Left ventricle myocardium superior (tissue), 1 donor: ENCODE data around the gene GPT2. TPM values are rescaled to one million over a fixed set of nuclear protein-coding genes. Genes with fewer than 3 reads are reported as not detected.
"Not testable (repeated sequence)": the region's sequence is repeated elsewhere in the genome, so short reads cannot be mapped to it uniquely, and the experiment has no call there.

Experiments
- ATAC-seq: fragments of 200-7000 bp; cut with Tn5 transposase; one replicate; pipeline ENCODE4 v1.9.1; 2020; ENCODE audit warnings: mild to moderate bottlenecking, moderate library complexity
- DNase-seq: peaks from one replicate; pipeline ENCODE4 v3.0.0-alpha.2; 2020
- intact Hi-C: fragments of 100-400 bp; cut with micrococcal nuclease; formaldehyde crosslinking; loops from one replicate; pipeline ENCODE4 v1.11.0; 2022
- total RNA-seq: library from RNA; stranded (reverse); fragmentation: NEBNext Ultra II Directional; extraction: Animal tissue kit (Norgen Biotek cat#: 25700); gene quantifications from one replicate; pipeline ENCODE4 v1.2.1, GENCODE V29; 2021
- donor health status: DM: no; HTN: yes; CAD: no; lungs with severe emphysema.

The GPT2 gene
- total RNA-seq, 1 donor from 2014 or later, result 27.9 TPM

- DNase-seq (no peak), ATAC-seq (no peak)
- intact Hi-C loops, result no loop called here
Measured at GRCh38 chr16:46914556-46915201, 30.5 kb downstream of the GPT2 start.

- no peak for DNase-seq
- ATAC-seq, result no peak
- intact Hi-C loops, result no loop called here
Measured at GRCh38 chr16:46915483-46916025, 31.4 kb downstream of the GPT2 start.

- no peak for ATAC-seq
- intact Hi-C loops, result no loop called here
- DNase-seq, result no peak
Measured at GRCh38 chr16:46916980-46917379, 32.8 kb downstream of the GPT2 start.

GRCh38 chr16:46918400-46918799 is 34.2 kb downstream of the GPT2 start:
- intact Hi-C loops, result no loop called here
- ATAC-seq (no peak), DNase-seq (no peak)

GRCh38 chr16:46918905-46919792 is 35.0 kb downstream of the GPT2 start:
- ATAC-seq (no peak), DNase-seq (no peak)
- intact Hi-C loops, result no loop called here

- DNase-seq, result no peak
- intact Hi-C loops, result no loop called here
- no peak for ATAC-seq
Measured at GRCh38 chr16:46920402-46921068, 36.4 kb downstream of the GPT2 start.

GRCh38 chr16:46922239-46922638 is 38.1 kb downstream of the GPT2 start:
- intact Hi-C loops, result no loop called here
- ATAC-seq (no peak), DNase-seq (no peak)

GRCh38 chr16:46923513-46924295 is 39.5 kb downstream of the GPT2 start:
- intact Hi-C loops, result no loop called here
- DNase-seq, result no peak
- peak; percentile 49 for ATAC-seq

GRCh38 chr16:46924402-46924801 is 40.2 kb downstream of the GPT2 start:
- DNase-seq, result no peak
- intact Hi-C loops, result no loop called here
- ATAC-seq, result no peak

- ATAC-seq (no peak), DNase-seq (no peak)
- intact Hi-C loops, result no loop called here
Measured at GRCh38 chr16:46926470-46927225, 42.5 kb downstream of the GPT2 start.

GRCh38 chr16:46927273-46927672 is 43.1 kb downstream of the GPT2 start:
- DNase-seq, result peak; percentile 73
- ATAC-seq, result peak; percentile 87
- intact Hi-C loops, result no loop called here

GRCh38 chr16:46928811-46929210 is 44.6 kb downstream of the GPT2 start:
- intact Hi-C loops, result no loop called here

GRCh38 chr16:46929378-46930332 is 45.5 kb downstream of the GPT2 start:
- ATAC-seq (peak; percentile 64), DNase-seq (peak; percentile 75)
- intact Hi-C loops, result no loop called here

More at GRCh38 chr16:46928811-46929210, 44.6 kb downstream of the GPT2 start:
- ATAC-seq (no peak), DNase-seq (no peak)

- ATAC-seq (no peak), DNase-seq (no peak)
- intact Hi-C loops, result no loop called here
Measured at GRCh38 chr16:46930861-46931260, 46.7 kb downstream of the GPT2 start.

GRCh38 chr16:46932802-46933201 is 48.6 kb downstream of the GPT2 start:
- DNase-seq (no peak), ATAC-seq (no peak)
- intact Hi-C loops, result no loop called here

GRCh38 chr16:46937536-46937935 is 53.4 kb downstream of the GPT2 start:
- no peak for ATAC-seq
- intact Hi-C loops, result no loop called here
- no peak for DNase-seq

- intact Hi-C loops, DNase-seq, ATAC-seq: not testable (repeated sequence)
Measured at GRCh38 chr16:46944713-46945112, 60.6 kb downstream of the GPT2 start.
